Astrocyte (in vitro differentiated cells and primary cell): ENCODE measurements around the gene FAM124A. TPM values are rescaled to one million over a fixed set of nuclear protein-coding genes. Genes with fewer than 3 reads are reported as not detected.

Experiments used
- DNase-seq: peaks from one replicate; pipeline ENCODE4 v3.0.0-alpha.2; 2010; ENCODE audit warnings: low read depth
- FAIRE-seq: peaks from 2 replicates; lab custom pipeline; 2011; peaks lifted over from hg19 to GRCh38; lab: Jason Lieb, UNC
- H2AFZ ChIP-seq: 2 replicates; pipeline ENCODE4 v1.6.0; 2012; ENCODE audit warnings: low read depth, low read length, inconsistent platforms
- H3K27ac ChIP-seq: 2 replicates; pipeline ENCODE4 v1.5.1; 2011; ENCODE audit warnings: low read depth, low read length, inconsistent platforms
- H3K27me3 ChIP-seq: 2 replicates; pipeline ENCODE4 v1.6.0; 2011; ENCODE audit warnings: low read length, inconsistent platforms; ENCODE audit not compliant: insufficient read depth
- H3K36me3 ChIP-seq: 2 replicates; pipeline ENCODE4 v1.5.1; 2011; ENCODE audit warnings: low read length, inconsistent platforms; ENCODE audit not compliant: insufficient read depth
- H3K4me1 ChIP-seq: 2 replicates; pipeline ENCODE4 v1.5.1; 2011; ENCODE audit warnings: low read length, inconsistent platforms; ENCODE audit not compliant: insufficient read depth
- H3K4me2 ChIP-seq: 2 replicates; pipeline ENCODE4 v1.6.0; 2012; ENCODE audit warnings: low read length, inconsistent platforms
- H3K4me3 ChIP-seq: 2 replicates; pipeline ENCODE4 v1.5.1; 2011; ENCODE audit warnings: low read depth, mild to moderate bottlenecking, low read length, inconsistent platforms; ENCODE audit not compliant: insufficient read depth
- H3K79me2 ChIP-seq: 2 replicates; pipeline ENCODE4 v1.6.0; 2012; ENCODE audit warnings: mild to moderate bottlenecking, low read length, inconsistent platforms; ENCODE audit not compliant: insufficient read depth
- H3K9ac ChIP-seq: 2 replicates; pipeline ENCODE4 v1.6.0; 2012; ENCODE audit warnings: mild to moderate bottlenecking, low read length, inconsistent platforms
- H3K9me3 ChIP-seq: 2 replicates; pipeline ENCODE4 v1.5.1; 2012; ENCODE audit warnings: low read depth, mild to moderate bottlenecking, low read length, inconsistent platforms; ENCODE audit not compliant: insufficient read depth
- H4K20me1 ChIP-seq: 2 replicates; pipeline ENCODE4 v1.6.0; 2012; ENCODE audit warnings: low read length, inconsistent platforms; ENCODE audit not compliant: insufficient read depth
- H3K27ac Mint-ChIP-seq: one replicate; pipeline ENCODE4 v1.8.0; 2021; ENCODE audit warnings: mild to moderate bottlenecking, mixed read lengths; ENCODE audit not compliant: unreplicated experiment
- H3K27me3 Mint-ChIP-seq: one replicate; pipeline ENCODE4 v1.8.0; 2021; ENCODE audit warnings: low read depth, mixed read lengths; ENCODE audit not compliant: unreplicated experiment
- H3K36me3 Mint-ChIP-seq: one replicate; pipeline ENCODE4 v1.8.0; 2021; ENCODE audit warnings: low read depth, mixed read lengths; ENCODE audit not compliant: unreplicated experiment
- H3K4me1 Mint-ChIP-seq: one replicate; pipeline ENCODE4 v1.8.0; 2021; ENCODE audit warnings: low read depth, mixed read lengths; ENCODE audit not compliant: unreplicated experiment
- H3K4me3 Mint-ChIP-seq: one replicate; pipeline ENCODE4 v1.8.0; 2021; ENCODE audit warnings: mild to moderate bottlenecking, moderate library complexity, mixed read lengths; ENCODE audit not compliant: unreplicated experiment
- H3K9me3 Mint-ChIP-seq: one replicate; pipeline ENCODE4 v1.8.0; 2021; ENCODE audit warnings: mild to moderate bottlenecking, mixed read lengths; ENCODE audit not compliant: unreplicated experiment
- EZH2 ChIP-seq: IDR thresholded peaks from 2 replicates; pipeline ENCODE4 v1.6.1; 2012; ENCODE audit warnings: mild to moderate bottlenecking, low read length, inconsistent platforms; ENCODE audit not compliant: insufficient read depth
- total RNA-seq: library from RNA; stranded (reverse); gene quantifications from 2 replicates; pipeline ENCODE4 v1.2.1, GENCODE V29; 2021
- TF ChIP-seq, protein P1 (sequence below): IDR thresholded peaks from 2 replicates; pipeline ENCODE4 v1.5.1; 2011; ENCODE audit warnings: low read depth, mild to moderate bottlenecking, inconsistent platforms, low read length, moderate library complexity; ENCODE audit not compliant: insufficient read depth

Gene FAM124A
- total RNA-seq, 1 donor from 2014 or later: 1.1 TPM

DNA sequence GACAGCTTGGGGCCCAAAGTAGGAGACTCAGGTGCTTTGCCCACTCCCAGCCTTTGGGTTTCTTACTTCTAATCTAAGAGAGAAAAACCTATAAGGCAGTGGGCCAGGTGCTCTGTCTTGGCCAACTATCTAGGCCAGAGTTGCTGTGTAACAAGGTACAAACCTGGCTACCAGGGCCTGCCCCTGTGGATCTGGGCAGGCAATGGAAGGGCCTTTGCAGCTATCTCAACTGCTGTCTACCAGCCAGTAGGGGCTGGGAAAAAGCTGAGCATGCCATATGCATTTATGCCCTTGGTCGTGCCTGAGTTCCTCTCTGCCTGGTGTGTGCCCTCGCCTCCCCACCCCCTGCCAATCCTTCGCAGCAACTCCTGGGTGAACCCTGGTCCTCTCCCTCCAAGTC lies 100.6 kb downstream of the FAM124A start:
- Histone ChIP-seq H3K36me3 (no peaks in the 10 kb centered on the region), H3K27ac (no peak overlapping the region), H3K27me3 (no peaks in the 10 kb centered on the region), H3K4me2 (no peak overlapping the region), H4K20me1 (no peaks in the 10 kb centered on the region), H3K4me3 (no peak overlapping the region), H3K4me1 (peaks cover 4% of the 10 kb centered on the region), H3K79me2 (no peaks in the 10 kb centered on the region), H3K9ac (no peak overlapping the region), H2AFZ (no peak overlapping the region), H3K9me3 (no peaks in the 10 kb centered on the region)
- TF ChIP-seq EZH2: no peak
- TF ChIP-seq, protein P1, sequence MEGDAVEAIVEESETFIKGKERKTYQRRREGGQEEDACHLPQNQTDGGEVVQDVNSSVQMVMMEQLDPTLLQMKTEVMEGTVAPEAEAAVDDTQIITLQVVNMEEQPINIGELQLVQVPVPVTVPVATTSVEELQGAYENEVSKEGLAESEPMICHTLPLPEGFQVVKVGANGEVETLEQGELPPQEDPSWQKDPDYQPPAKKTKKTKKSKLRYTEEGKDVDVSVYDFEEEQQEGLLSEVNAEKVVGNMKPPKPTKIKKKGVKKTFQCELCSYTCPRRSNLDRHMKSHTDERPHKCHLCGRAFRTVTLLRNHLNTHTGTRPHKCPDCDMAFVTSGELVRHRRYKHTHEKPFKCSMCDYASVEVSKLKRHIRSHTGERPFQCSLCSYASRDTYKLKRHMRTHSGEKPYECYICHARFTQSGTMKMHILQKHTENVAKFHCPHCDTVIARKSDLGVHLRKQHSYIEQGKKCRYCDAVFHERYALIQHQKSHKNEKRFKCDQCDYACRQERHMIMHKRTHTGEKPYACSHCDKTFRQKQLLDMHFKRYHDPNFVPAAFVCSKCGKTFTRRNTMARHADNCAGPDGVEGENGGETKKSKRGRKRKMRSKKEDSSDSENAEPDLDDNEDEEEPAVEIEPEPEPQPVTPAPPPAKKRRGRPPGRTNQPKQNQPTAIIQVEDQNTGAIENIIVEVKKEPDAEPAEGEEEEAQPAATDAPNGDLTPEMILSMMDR: no peak
- FAIRE-seq (no peak), DNase-seq (no peak)
- Mint-ChIP-seq H3K4me3 (no peak overlapping the region), H3K9me3 (no peaks in the 10 kb centered on the region), H3K27ac (no peak overlapping the region), H3K4me1 (no peaks in the 10 kb centered on the region), H3K36me3 (peaks cover 2% of the 10 kb centered on the region), H3K27me3 (peaks cover 6% of the 10 kb centered on the region)

DNA sequence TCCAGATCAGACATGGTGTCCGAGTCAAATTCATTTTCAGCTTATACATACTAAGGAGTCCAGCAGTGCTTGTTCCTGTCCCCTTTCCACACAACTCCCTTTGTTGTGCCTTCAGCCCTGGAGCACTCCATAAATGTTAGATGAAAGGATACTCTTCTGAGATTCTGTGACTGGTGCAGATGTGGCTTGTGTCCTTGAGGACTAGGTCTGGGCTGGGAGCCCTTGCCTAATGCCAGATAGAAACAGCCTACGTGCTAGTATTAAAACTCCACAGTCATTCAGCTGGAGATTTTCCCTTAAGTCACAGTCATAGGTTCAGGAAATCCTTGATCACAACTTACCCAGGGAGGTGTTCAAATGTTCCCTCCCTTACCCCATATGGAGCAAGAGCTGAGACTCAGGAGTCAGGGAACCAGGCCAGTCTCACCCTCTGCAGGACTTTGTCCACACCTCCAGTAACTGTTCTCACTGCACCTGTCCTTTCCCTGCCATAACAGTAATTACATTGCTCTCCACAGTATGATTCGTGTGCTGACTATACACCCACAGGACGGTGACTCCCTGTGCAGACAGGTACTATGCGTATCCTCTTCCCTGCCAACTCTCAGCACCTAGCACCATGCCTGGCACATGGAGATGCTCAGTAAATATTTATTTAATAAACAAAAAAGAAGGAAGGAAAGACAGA lies 101.8 kb downstream of the FAM124A start:
- no peak for TF ChIP-seq EZH2
- TF ChIP-seq, protein P1: no peak
- Histone ChIP-seq H3K27ac (no peak overlapping the region), H4K20me1 (no peaks in the 10 kb centered on the region), H3K36me3 (no peaks in the 10 kb centered on the region), H3K4me2 (no peak overlapping the region), H3K79me2 (no peaks in the 10 kb centered on the region), H3K27me3 (no peaks in the 10 kb centered on the region), H3K9ac (no peak overlapping the region), H3K9me3 (no peaks in the 10 kb centered on the region), H3K4me3 (no peak overlapping the region), H3K4me1 (no peaks in the 10 kb centered on the region), H2AFZ (no peak overlapping the region)
- Mint-ChIP-seq H3K27ac (no peak overlapping the region), H3K9me3 (no peaks in the 10 kb centered on the region), H3K4me1 (peaks cover 4% of the 10 kb centered on the region), H3K4me3 (no peak overlapping the region), H3K36me3 (peaks cover 2% of the 10 kb centered on the region), H3K27me3 (peaks cover 6% of the 10 kb centered on the region)
- FAIRE-seq (no peak), DNase-seq (no peak)

DNA sequence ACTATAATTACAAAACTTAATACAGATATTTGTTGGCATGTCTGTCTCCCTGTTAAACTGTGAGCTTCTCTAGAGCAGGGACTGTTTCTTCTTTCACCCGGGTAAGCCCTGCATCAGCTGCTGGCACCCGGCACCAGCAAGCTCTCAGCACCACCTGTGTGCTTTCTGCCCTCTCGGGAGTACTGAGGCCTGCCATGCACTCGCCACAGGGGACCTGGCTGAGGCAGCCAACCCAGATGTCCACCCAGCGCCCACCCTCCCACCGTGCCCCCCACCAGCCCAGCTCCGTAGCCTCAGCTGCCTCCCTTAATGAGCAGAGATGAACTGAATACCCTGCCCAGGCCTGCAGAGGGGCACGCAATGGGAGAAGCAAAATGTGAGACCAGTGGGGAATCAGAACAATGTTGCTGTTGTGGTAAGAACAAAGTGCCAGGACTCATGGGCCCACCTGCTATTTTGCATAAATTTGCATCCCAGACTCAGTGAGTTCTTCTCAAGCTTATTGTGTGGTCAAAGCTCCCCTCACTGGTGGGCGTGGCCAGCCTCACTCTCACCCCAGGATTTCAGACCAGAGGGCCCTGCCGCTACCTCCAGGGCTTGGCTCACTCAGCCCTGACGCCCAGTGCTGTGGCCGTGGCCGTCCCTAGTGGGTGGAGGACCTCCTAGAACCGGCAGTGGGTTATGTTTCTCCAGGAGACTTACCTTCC lies 102.7 kb downstream of the FAM124A start:
- Mint-ChIP-seq H3K27ac (no peak overlapping the region), H3K4me3 (no peak overlapping the region), H3K27me3 (peaks cover 6% of the 10 kb centered on the region), H3K9me3 (no peaks in the 10 kb centered on the region), H3K4me1 (peaks cover 5% of the 10 kb centered on the region), H3K36me3 (peaks cover 2% of the 10 kb centered on the region)
- no peak for TF ChIP-seq EZH2
- TF ChIP-seq, protein P1: no peak
- DNase-seq (no peak), FAIRE-seq (no peak)
- no peaks in the 10 kb centered on the region for H3K9me3 ChIP-seq
- no peaks in the 10 kb centered on the region for H3K4me1 ChIP-seq
- H3K27ac ChIP-seq: no peak overlapping the region
- H3K79me2 ChIP-seq: no peaks in the 10 kb centered on the region
- no peak overlapping the region for H2AFZ ChIP-seq
- H4K20me1 ChIP-seq: no peaks in the 10 kb centered on the region
- no peaks in the 10 kb centered on the region for H3K36me3 ChIP-seq
- H3K9ac ChIP-seq: no peak overlapping the region
- no peak overlapping the region for H3K4me3 ChIP-seq
- no peak overlapping the region for H3K4me2 ChIP-seq
- H3K27me3 ChIP-seq: no peaks in the 10 kb centered on the region
